KOPT-K1 (cell line): ENCODE data around the gene ERN1.
A peak's percentile ranks its signal among the peaks of the same experiment; 100 is the strongest.
"Not testable (repeated sequence)": the region's sequence is repeated elsewhere in the genome, so short reads cannot be mapped to it uniquely, and the experiment has no call there.

Experiments
- H3K27ac ChIP-seq: fragments of 200-600 bp; sonication (generic); 2 replicates; pipeline ENCODE4 v1.5.1; 2016; ENCODE audit warnings: antibody characterized with exemption, mild to moderate bottlenecking, low read depth, low read length; ENCODE audit not compliant: poor library complexity, severe bottlenecking
- H3K36me3 ChIP-seq: fragments of 200-600 bp; sonication (generic); 2 replicates; pipeline ENCODE4 v1.5.1; 2017; ENCODE audit warnings: antibody characterized with exemption, mild to moderate bottlenecking, low read length, moderate library complexity; ENCODE audit not compliant: insufficient read depth
- H3K9me3 ChIP-seq: fragments of 200-600 bp; sonication (generic); 2 replicates; pipeline ENCODE4 v1.5.1; 2017; ENCODE audit warnings: antibody characterized with exemption, low read length, mild to moderate bottlenecking; ENCODE audit not compliant: insufficient read depth, poor library complexity, severe bottlenecking

The ERN1 gene

GRCh38 chr17:64129765-64130558, at the start of gene ERN1:
TSS of gene ERN1 (minus strand) at chr17:64130144. CDS start at chr17:64130029, 115 bp downstream.
- H3K27ac ChIP-seq: peak within 1 kb of the TSS; percentile 77

GRCh38 chr17:64179024-64179423, 49.1 kb upstream of the ERN1 start:
- peaks cover 63% of the 10 kb centered on the region for H3K36me3 ChIP-seq
- not testable (repeated sequence) for H3K9me3 ChIP-seq, H3K27ac ChIP-seq

More at GRCh38 chr17:64129765-64130558, at the start of gene ERN1:
- Histone ChIP-seq H3K9me3 (no peaks in the 10 kb centered on the region), H3K36me3 (no peaks in the 10 kb centered on the region)

GRCh38 chr17:64178011-64178825, 48.3 kb upstream of the ERN1 start:
- Histone ChIP-seq H3K9me3 (no peaks in the 10 kb centered on the region), H3K36me3 (peaks cover 71% of the 10 kb centered on the region), H3K27ac (no peak overlapping the region)

- Histone ChIP-seq H3K27ac (no peak overlapping the region), H3K36me3 (peaks cover 74% of the 10 kb centered on the region), H3K9me3 (no peaks in the 10 kb centered on the region)
Measured at GRCh38 chr17:64177311-64178010, 47.5 kb upstream of the ERN1 start.

- Histone ChIP-seq H3K36me3 (peaks cover 79% of the 10 kb centered on the region), H3K9me3 (no peaks in the 10 kb centered on the region), H3K27ac (no peak overlapping the region)
Measured at GRCh38 chr17:64176556-64176955, 46.6 kb upstream of the ERN1 start.

GRCh38 chr17:64174686-64175456, 44.9 kb upstream of the ERN1 start:
- no peak overlapping the region for H3K27ac ChIP-seq
- no peaks in the 10 kb centered on the region for H3K9me3 ChIP-seq
- H3K36me3 ChIP-seq: peaks cover 93% of the 10 kb centered on the region

- no peaks in the 10 kb centered on the region for H3K9me3 ChIP-seq
- no peak overlapping the region for H3K27ac ChIP-seq
- peaks cover 93% of the 10 kb centered on the region for H3K36me3 ChIP-seq
Measured at GRCh38 chr17:64173646-64174045, 43.7 kb upstream of the ERN1 start.

- H3K9me3 ChIP-seq: no peaks in the 10 kb centered on the region
- no peak overlapping the region for H3K27ac ChIP-seq
- H3K36me3 ChIP-seq: peaks cover 91% of the 10 kb centered on the region
Measured at GRCh38 chr17:64172510-64172909, 42.6 kb upstream of the ERN1 start.

- Histone ChIP-seq H3K27ac (no peak overlapping the region), H3K9me3 (no peaks in the 10 kb centered on the region), H3K36me3 (peaks cover 91% of the 10 kb centered on the region)
Measured at GRCh38 chr17:64171041-64171440, 41.1 kb upstream of the ERN1 start.

- Histone ChIP-seq H3K27ac (no peak overlapping the region), H3K9me3 (no peaks in the 10 kb centered on the region), H3K36me3 (peaks cover 91% of the 10 kb centered on the region)
Measured at GRCh38 chr17:64170286-64170685, 40.3 kb upstream of the ERN1 start.

GRCh38 chr17:64167666-64168065, 37.7 kb upstream of the ERN1 start:
- H3K9me3 ChIP-seq: not testable (repeated sequence)

GRCh38 chr17:64166876-64167275, 36.9 kb upstream of the ERN1 start:
- peaks cover 81% of the 10 kb centered on the region for H3K36me3 ChIP-seq
- H3K27ac ChIP-seq: no peak overlapping the region
- no peaks in the 10 kb centered on the region for H3K9me3 ChIP-seq

More at GRCh38 chr17:64167666-64168065, 37.7 kb upstream of the ERN1 start:
- not testable (repeated sequence) for H3K27ac ChIP-seq
- H3K36me3 ChIP-seq: peaks cover 87% of the 10 kb centered on the region

- peaks cover 81% of the 10 kb centered on the region for H3K36me3 ChIP-seq
- no peaks in the 10 kb centered on the region for H3K9me3 ChIP-seq
- no peak overlapping the region for H3K27ac ChIP-seq
Measured at GRCh38 chr17:64165347-64165746, 35.4 kb upstream of the ERN1 start.

- no peaks in the 10 kb centered on the region for H3K9me3 ChIP-seq
- no peak overlapping the region for H3K27ac ChIP-seq
- peaks cover 77% of the 10 kb centered on the region for H3K36me3 ChIP-seq
Measured at GRCh38 chr17:64164596-64165285, 34.8 kb upstream of the ERN1 start.
